ENCODE results near the gene ESYT3. TPM values are rescaled to one million over a fixed set of nuclear protein-coding genes. Genes with fewer than 3 reads are reported as not detected.

ESYT3 gene
- total RNA-seq, 1 experiment from 2014 or later = 7.6 TPM

Other genes starting within 250 kb of the ESYT3 start
- 48.4 and 52.6 TPM in 2 replicates for gene ARMC8, start 247.3 kb upstream of the ESYT3 start, total RNA-seq (2022)
- not detected in 2 replicates for gene NME9, start 104.8 kb upstream of the ESYT3 start, total RNA-seq (2022)
- 8.5 and 11.4 TPM in 2 replicates for gene MRAS, start 86.0 kb upstream of the ESYT3 start, total RNA-seq (2022)
- 18.5 and 25.0 TPM in 2 replicates for gene CEP70, start 159.6 kb downstream of the ESYT3 start, total RNA-seq (2022)
- 19.4 and 22.5 TPM in 2 replicates for gene FAIM, start 174.2 kb downstream of the ESYT3 start, total RNA-seq (2022)